Measurements from ENCODE around the gene TCF7L1.
"Not testable (repeated sequence)": the region's sequence is repeated elsewhere in the genome, so short reads cannot be mapped to it uniquely, and the experiment has no call there.

Gene TCF7L1

GRCh38 chr2:85327822-85328617, 194.8 kb downstream of the TCF7L1 start, which contains the start of gene TGOLN2:
TSS of gene TGOLN2 (minus strand) at chr2:85327989. CDS start at chr2:85327962, 27 bp downstream.
- DNase-seq = peak; percentile 96

- DNase-seq = no peak
Measured at GRCh38 chr2:85329181-85329651, 196.0 kb downstream of the TCF7L1 start.

GRCh38 chr2:85329701-85330100, 196.5 kb downstream of the TCF7L1 start:
- DNase-seq = not testable (repeated sequence)

- DNase-seq = no peak
Measured at GRCh38 chr2:85330839-85331636, 197.8 kb downstream of the TCF7L1 start.

- DNase-seq = not testable (repeated sequence)
Measured at GRCh38 chr2:85333877-85334276, 200.7 kb downstream of the TCF7L1 start.

- DNase-seq = no peak
Measured at GRCh38 chr2:85334928-85335327, 201.7 kb downstream of the TCF7L1 start.

GRCh38 chr2:85340034-85340892, 207.1 kb downstream of the TCF7L1 start:
- DNase-seq = no peak

GRCh38 chr2:85341269-85342029, 208.3 kb downstream of the TCF7L1 start:
- DNase-seq = no peak

GRCh38 chr2:85342156-85342555, 209.0 kb downstream of the TCF7L1 start:
- no peak for DNase-seq

GRCh38 chr2:85343207-85343895, 210.2 kb downstream of the TCF7L1 start:
- not testable (repeated sequence) for DNase-seq

GRCh38 chr2:85344356-85344954, 211.3 kb downstream of the TCF7L1 start:
- DNase-seq = no peak

GRCh38 chr2:85347599-85347998, 214.4 kb downstream of the TCF7L1 start:
- no peak for DNase-seq

GRCh38 chr2:85353876-85354285, 220.7 kb downstream of the TCF7L1 start:
- DNase-seq = no peak

- DNase-seq = peak; percentile 99
Measured at GRCh38 chr2:85354286-85355072, 221.3 kb downstream of the TCF7L1 start, which contains the start of the genes ELMOD3 and RETSAT. TSS of gene ELMOD3 (plus strand) at chr2:85354769. CDS start at chr2:85357199, 2,430 bp downstream. TSS of gene RETSAT (minus strand) at chr2:85354528. CDS start at chr2:85354507, 21 bp downstream.

- peak; percentile 37 for DNase-seq
Measured at GRCh38 chr2:85355073-85355410, 221.8 kb downstream of the TCF7L1 start.

GRCh38 chr2:85355521-85355920, 222.3 kb downstream of the TCF7L1 start:
- no peak for DNase-seq

GRCh38 chr2:85356186-85356585, 223.0 kb downstream of the TCF7L1 start:
- no peak for DNase-seq

GRCh38 chr2:85357736-85358135, 224.5 kb downstream of the TCF7L1 start:
- no peak for DNase-seq

Measured in femur (tissue), 1 donor.